ENCODE results near the gene APOA5.
"Not testable (repeated sequence)": the region's sequence is repeated elsewhere in the genome, so short reads cannot be mapped to it uniquely, and the experiment has no call there.

Gene APOA5, protein sequence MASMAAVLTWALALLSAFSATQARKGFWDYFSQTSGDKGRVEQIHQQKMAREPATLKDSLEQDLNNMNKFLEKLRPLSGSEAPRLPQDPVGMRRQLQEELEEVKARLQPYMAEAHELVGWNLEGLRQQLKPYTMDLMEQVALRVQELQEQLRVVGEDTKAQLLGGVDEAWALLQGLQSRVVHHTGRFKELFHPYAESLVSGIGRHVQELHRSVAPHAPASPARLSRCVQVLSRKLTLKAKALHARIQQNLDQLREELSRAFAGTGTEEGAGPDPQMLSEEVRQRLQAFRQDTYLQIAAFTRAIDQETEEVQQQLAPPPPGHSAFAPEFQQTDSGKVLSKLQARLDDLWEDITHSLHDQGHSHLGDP

DNA sequence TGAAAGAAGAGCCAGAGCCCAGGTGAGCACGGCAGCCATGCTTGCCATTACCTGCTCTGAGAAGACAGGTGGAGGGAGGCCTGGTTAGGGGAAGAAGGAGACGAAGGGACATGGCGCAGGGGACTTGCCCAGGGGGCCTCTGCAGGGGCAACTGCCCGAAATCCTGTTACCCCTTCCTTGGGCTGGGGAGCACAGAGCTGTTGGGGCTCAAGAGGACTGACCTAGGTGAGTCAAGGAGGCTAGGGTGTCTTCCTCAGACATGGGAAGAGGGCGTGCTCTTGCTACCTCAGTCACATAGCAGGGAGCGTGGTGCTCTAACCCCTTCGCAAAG, at the start of gene APOA5:
TSS of gene APOA5 (minus strand) at position 67 of the 331 bp plus-strand sequence. CDS start at position 48, 19 bp downstream.
- DNase-seq: no peak
- in situ Hi-C loops (cut with HindIII; ENCODE audit: low pct_ligation_motif_present, low pct_unique_long_range_greater_than_20kb, low sequenced_read_pairs): no loop called here

DNA sequence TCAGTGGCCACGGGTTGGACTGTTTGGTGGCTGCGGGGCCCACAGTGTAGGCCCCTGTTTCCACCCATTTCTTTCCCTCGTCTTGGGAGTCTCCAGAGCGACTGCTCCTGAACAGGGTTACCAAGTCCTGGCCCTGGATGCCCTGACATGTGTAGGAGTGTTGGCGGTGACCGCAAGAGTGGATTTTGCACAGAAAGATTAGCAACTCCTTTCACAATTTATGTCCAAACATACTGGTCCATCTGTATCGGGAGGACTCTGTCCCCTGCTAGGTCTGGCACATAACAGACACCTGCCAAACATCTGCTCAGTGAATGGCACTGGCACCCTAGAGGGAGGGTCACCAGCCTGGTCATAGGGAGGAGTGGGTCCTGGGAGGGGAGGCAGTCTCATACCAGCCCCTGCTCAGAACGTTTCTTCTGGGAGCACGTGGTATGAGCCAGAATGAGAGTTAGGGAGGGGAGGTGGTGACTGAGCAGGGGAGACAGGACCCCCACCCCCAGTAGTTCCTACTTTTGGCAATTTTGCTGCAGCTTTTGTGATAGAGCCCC, 49.1 kb upstream of the APOA5 start:
- no peak for DNase-seq
- in situ Hi-C loops (cut with HindIII; ENCODE audit: low pct_ligation_motif_present, low pct_unique_long_range_greater_than_20kb, low sequenced_read_pairs): no loop called here

DNA sequence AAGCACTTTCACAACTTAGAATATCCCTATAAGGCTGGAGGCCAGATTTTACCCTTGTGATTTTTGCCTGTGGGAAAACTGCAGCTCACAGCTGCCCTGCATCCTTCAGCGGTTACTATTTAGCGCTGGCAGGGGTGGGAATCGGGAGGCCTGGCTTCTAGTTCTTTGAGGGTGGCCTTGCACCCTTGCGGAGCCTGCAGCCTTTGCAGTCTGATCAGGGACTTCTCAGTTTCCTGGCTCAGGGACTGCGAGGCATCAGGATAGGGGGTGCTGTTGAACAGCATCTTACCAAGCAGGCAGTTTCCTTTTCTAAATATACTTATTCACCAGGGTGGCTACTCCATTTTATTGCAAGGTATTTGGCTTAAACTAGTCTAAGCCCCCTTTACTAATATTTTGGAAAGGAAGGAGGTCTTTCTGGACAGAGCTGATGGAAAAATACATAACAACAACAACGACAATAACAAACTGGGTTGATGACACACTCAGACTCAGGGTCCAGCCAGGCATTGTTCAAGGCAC, 48.6 kb upstream of the APOA5 start:
- DNase-seq: no peak
- in situ Hi-C loops (cut with HindIII; ENCODE audit: low pct_ligation_motif_present, low pct_unique_long_range_greater_than_20kb, low sequenced_read_pairs): no loop called here

DNA sequence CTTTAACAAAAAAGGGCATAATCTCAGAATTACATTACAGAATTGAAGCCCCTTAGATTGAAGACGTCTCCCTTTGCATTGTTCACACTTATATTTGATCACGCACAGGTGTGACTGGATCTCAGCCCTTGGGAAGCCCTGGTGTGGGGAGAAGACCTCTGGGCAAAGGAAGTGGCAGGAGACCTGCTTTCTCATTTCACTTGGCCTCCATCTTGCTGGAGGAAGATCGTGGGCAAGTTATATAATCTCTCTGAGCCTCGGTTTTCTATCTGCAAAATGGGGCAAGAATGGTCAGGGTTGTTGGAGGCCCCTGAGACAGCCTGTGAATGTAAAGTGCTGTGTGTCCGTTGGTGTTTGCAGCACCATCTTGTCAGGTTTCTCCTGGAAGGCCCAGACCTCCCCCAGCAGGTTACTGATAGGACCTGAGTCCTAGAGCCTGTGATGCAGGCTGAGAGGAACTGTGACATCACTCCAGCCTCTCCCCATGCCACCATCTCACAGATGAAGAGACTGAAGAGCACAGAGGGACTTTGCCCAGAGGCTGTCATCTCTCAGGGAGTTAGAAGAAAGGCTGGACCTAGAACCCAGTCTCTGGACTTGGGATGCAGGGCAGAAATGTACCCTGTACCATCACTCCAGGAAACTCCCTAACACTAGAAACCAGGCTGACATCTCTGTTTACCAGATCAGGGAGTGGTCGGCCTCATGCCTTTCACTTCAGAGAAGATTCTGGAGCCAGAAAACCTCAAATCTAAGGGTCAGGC, 46.8 kb upstream of the APOA5 start:
- no peak for DNase-seq
- in situ Hi-C loops (cut with HindIII; ENCODE audit: low pct_ligation_motif_present, low pct_unique_long_range_greater_than_20kb, low sequenced_read_pairs): no loop called here

DNA sequence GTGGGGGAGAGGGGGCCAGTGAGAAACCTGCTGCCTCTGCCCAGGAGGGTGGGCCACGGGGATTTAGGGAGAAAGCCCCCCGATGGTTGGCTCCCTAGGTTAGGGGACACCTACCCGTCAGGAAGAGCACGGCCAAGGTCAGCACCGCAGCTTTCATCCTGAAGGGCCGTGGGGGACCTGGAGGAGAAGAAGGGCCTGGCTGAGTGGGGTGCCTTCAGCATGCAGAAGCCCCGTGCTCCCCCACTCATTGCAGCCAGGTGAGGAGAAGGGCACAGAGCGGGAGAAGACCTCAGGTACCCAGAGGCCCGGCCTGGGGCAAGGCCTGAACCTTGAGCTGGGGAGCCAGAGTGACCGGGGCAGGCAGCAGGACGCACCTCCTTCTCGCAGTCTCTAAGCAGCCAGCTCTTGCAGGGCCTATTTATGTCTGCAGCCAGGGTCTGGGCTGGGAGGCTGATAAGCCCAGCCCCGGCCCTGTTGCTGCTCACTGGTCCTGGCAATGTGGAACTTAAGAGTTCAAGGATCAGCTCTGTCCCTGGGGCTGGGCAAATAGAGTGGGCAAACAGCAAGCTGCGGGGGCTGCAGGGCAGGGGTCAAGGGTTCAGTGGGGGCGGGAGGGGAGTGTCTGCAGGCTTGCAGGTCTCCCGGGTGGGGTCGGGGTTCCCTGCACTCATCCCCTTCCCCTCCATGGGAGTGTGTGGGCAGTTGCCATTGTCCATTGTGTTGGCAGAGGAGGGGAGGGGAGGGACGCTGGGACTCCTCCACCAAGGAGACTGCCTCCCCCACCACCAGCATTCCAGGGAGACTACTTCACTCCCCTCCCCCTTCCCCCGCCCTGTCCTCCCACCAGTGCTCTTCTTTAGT, 45.8 kb upstream of the APOA5 start, which contains the start of gene APOA1:
TSS of gene APOA1 (minus strand) at position 392 of the 861 bp plus-strand sequence. CDS start at position 157, 235 bp downstream.
- no peak for DNase-seq
- in situ Hi-C loops (cut with HindIII; ENCODE audit: low pct_ligation_motif_present, low pct_unique_long_range_greater_than_20kb, low sequenced_read_pairs): no loop called here

DNA sequence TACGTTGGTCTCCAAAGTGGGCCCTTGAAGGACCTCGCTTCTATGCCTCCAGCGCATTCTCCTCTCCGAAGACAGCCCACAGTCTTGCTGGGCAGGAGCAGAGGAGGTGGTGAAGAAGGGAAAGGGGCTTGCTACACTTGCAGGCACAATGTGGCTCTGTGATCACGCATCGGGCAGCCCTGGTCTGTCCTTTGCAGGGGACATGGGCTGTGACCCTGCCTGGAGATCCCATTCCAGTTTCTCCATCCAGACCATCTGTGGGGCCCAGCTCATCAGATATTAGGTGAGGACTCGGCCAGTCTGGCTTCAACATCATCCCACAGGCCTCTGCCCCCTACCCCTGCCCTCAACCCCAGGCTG, 44.9 kb upstream of the APOA5 start:
- no peak for DNase-seq
- in situ Hi-C loops (cut with HindIII; ENCODE audit: low pct_ligation_motif_present, low pct_unique_long_range_greater_than_20kb, low sequenced_read_pairs): no loop called here

DNA sequence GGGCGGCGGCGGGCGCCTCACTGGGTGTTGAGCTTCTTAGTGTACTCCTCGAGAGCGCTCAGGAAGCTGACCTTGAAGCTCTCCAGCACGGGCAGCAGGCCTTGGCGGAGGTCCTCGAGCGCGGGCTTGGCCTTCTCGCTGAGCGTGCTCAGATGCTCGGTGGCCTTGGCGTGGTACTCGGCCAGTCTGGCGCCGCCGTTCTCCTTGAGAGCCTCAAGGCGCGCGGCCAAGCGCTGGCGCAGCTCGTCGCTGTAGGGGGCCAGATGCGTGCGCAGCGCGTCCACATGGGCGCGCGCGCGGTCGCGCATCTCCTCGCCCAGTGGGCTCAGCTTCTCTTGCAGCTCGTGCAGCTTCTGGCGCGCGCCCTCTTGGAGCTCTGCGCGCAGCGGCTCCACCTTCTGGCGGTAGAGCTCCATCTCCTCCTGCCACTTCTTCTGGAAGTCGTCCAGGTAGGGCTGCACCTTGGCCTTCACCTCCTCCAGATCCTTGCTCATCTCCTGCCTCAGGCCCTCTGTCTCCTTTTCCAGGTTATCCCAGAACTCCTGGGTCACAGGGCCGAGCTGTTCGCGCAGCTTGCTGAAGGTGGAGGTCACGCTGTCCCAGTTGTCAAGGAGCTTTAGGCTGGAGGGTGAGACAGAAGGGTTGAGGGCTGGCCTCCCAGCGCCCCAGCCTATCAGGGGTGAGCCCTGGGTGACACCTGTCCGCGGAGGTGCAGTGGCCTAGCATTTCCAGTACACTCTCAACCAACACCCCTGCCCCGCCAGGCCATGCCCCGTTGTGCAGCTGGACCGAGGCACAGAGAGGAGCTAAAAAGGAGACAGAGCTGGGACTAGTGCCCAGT, 44.3 kb upstream of the APOA5 start:
- DNase-seq: peak; percentile 92

DNA sequence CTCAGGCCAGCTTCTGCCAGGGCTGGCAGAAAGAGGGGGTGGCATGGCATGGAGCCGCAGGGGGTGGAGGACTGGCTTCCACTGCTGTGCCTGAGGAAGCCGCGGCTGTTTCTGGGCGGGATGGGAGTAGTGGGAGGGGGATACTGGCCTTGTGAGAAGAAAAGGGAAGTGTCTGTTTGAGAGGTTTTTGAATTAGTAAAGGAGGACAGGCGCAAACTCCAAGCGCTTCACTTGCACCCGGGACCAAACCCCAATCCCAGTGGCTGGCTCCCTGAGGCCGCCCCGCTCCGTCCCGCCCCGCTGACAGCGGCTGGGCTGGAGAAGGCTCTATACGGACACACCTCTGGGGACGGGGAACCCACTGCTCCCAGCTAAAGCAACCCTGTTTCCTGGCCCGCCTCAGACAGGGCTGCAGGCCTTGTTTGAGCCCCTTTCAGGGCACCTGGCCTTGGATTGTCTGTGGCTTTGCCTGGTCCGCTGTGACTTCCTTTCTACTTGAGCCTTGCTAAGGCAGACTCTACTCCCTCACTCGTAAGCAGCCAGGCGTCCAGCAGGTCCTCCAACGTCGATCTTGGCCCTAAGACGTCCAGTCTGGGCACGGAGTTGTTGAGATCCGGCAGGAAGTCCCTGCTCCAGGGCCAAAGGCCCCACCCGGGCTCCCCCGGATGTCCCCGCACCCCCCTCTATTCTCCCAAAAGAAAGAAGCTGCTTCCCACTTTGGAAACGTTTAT, 43.5 kb upstream of the APOA5 start:
- DNase-seq: no peak
- in situ Hi-C loops (cut with HindIII; ENCODE audit: low pct_ligation_motif_present, low pct_unique_long_range_greater_than_20kb, low sequenced_read_pairs): no loop called here

More for the DNA sequence above, 44.3 kb upstream of the APOA5 start:
- in situ Hi-C loops (cut with HindIII; ENCODE audit: low pct_ligation_motif_present, low pct_unique_long_range_greater_than_20kb, low sequenced_read_pairs): no loop called here

DNA sequence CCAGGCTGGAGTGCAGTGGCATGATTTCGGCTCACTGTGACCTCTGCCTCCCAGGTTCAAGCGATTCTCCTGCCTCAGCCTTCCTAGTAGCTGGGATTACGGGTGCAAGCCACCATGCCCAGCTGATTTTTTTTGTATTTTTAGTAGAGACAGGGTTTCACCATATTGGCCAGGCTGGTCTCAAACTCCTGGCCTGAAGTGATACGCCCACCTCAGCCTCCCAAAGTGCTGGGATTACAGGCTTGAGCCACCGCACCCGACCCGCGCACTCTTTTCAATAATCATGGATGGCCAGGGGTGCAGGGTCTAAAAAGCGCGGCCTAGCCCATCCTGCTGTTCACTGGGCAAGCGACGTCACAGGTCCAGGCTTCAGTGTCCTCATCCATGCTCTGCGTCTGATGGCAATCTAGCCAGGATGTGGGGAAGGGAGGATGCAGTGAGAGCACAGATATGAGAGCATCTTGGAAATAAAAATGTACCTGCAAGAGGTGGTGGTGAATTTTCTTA, 42.9 kb upstream of the APOA5 start:
- in situ Hi-C loops (cut with HindIII; ENCODE audit: low pct_ligation_motif_present, low pct_unique_long_range_greater_than_20kb, low sequenced_read_pairs); DNase-seq: not testable (repeated sequence)

DNA sequence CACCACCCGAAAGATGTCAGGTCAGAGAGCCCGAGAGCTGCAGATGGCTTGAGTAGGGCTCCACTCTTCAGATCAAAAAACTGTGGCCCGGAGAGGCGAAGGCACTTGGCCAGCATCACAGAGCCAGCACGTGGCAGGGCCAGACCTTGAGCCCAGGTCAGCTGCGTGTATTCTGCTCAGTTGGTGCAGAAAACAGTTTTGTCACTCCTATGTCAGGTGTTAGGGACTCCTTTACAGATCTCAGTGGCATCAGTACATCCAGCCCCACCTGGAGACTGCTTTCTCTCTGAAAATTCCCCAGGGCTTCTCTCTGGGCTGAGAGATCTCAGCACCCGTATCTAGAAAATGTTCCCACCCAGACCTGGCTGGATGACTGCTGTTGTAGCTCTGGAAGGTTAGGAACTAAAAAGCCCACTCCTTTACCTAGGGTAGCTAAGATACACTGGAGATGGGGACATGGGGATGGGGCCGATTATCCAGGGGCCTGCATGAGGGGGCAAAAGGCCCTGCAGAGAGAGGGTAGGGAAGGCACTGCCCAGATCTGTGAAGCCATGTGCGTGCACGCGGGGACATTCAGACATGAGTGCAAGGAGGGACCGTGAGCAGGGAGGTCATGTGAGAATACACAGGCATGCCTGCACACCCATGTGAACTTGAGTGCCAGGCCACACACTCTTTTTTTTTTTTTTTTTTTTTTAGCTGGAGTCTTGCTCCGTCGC, 42.3 kb upstream of the APOA5 start:
- no peak for DNase-seq
- in situ Hi-C loops (cut with HindIII; ENCODE audit: low pct_ligation_motif_present, low pct_unique_long_range_greater_than_20kb, low sequenced_read_pairs): no loop called here

DNA sequence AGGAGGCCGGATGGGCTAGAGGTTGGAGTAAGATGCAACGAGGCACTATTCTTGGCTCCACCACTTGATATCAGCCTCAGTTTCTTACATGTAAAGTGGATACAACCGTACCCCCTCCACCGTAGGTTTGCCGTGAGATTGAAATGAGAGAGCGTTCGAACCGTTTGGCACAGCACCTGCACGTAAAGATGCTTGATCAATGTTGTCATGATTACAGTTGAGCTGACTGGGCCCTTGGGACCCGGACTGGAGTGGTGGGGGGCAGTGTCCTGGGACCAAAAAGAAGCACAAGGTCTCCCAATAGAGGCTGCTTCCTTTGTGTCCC, 41.8 kb upstream of the APOA5 start:
- no peak for DNase-seq
- in situ Hi-C loops (cut with HindIII; ENCODE audit: low pct_ligation_motif_present, low pct_unique_long_range_greater_than_20kb, low sequenced_read_pairs): no loop called here

DNA sequence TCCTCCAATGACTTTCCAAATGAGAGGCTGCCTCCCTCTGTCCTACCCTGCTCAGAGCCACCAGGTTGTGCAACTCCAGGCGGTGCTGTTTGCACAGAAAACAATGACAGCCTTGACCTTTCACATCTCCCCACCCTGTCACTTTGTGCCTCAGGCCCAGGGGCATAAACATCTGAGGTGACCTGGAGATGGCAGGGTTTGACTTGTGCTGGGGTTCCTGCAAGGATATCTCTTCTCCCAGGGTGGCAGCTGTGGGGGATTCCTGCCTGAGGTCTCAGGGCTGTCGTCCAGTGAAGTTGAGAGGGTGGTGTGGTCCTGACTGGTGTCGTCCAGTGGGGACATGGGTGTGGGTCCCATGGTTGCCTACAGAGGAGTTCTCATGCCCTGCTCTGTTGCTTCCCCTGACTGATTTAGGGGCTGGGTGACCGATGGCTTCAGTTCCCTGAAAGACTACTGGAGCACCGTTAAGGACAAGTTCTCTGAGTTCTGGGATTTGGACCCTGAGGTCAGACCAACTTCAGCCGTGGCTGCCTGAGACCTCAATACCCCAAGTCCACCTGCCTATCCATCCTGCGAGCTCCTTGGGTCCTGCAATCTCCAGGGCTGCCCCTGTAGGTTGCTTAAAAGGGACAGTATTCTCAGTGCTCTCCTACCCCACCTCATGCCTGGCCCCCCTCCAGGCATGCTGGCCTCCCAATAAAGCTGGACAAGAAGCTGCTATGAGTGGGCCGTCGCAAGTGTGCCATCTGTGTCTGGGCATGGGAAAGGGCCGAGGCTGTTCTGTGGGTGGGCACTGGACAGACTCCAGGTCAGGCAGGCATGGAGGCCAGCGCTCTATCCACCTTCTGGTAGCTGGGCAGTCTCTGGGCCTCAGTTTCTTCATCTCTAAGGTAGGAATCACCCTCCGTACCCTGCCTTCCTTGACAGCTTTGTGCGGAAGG, 40.9 kb upstream of the APOA5 start:
- in situ Hi-C loops (cut with HindIII; ENCODE audit: low pct_ligation_motif_present, low pct_unique_long_range_greater_than_20kb, low sequenced_read_pairs): no loop called here
- no peak for DNase-seq

DNA sequence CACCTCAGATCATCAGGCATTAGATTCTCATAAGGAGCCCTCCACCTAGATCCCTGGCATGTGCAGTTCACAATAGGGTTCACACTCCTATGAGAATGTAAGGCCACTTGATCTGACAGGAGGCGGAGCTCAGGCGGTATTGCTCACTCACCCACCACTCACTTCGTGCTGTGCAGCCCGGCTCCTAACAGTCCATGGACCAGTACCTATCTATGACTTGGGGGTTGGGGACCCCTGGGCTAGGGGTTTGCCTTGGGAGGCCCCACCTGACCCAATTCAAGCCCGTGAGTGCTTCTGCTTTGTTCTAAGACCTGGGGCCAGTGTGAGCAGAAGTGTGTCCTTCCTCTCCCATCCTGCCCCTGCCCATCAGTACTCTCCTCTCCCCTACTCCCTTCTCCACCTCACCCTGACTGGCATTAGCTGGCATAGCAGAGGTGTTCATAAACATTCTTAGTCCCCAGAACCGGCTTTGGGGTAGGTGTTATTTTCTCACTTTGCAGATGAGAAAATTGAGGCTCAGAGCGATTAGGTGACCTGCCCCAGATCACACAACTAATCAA, 40.2 kb upstream of the APOA5 start:
- DNase-seq: no peak
- in situ Hi-C loops (cut with HindIII; ENCODE audit: low pct_ligation_motif_present, low pct_unique_long_range_greater_than_20kb, low sequenced_read_pairs): no loop called here

DNA sequence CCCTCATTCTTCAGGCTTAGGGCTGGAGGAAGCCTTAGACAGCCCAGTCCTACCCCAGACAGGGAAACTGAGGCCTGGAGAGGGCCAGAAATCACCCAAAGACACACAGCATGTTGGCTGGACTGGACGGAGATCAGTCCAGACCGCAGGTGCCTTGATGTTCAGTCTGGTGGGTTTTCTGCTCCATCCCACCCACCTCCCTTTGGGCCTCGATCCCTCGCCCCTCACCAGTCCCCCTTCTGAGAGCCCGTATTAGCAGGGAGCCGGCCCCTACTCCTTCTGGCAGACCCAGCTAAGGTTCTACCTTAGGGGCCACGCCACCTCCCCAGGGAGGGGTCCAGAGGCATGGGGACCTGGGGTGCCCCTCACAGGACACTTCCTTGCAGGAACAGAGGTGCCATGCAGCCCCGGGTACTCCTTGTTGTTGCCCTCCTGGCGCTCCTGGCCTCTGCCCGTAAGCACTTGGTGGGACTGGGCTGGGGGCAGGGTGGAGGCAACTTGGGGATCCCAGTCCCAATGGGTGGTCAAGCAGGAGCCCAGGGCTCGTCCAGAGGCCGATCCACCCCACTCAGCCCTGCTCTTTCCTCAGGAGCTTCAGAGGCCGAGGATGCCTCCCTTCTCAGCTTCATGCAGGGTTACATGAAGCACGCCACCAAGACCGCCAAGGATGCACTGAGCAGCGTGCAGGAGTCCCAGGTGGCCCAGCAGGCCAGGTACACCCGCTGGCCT, 38.7 kb upstream of the APOA5 start:
- DNase-seq: no peak
- in situ Hi-C loops (cut with HindIII; ENCODE audit: low pct_ligation_motif_present, low pct_unique_long_range_greater_than_20kb, low sequenced_read_pairs): no loop called here

Data from ACHN (cell line).